GM19239 (cell line): Measurements from ENCODE around the gene GRM8.

Experiments
- DNase-seq: peaks from one replicate; pipeline ENCODE4 v3.0.0; 2011; ENCODE audit warnings: low spot score; ENCODE audit not compliant: insufficient read length
- FAIRE-seq: peaks from 2 replicates; lab custom pipeline; 2011; peaks lifted over from hg19 to GRCh38; lab: Jason Lieb, UNC

Gene GRM8

GRCh38 chr7:127233630-127234029, 19.1 kb downstream of the GRM8 start:
- DNase-seq (no peak), FAIRE-seq (no peak)

- no peak for FAIRE-seq
- DNase-seq = no peak
These were observed 21.3 kb downstream of the GRM8 start for GRCh38 chr7:127231415-127231814.

- DNase-seq (no peak), FAIRE-seq (no peak)
These were observed 22.4 kb downstream of the GRM8 start for GRCh38 chr7:127230192-127230925.

- no peak for DNase-seq
- no peak for FAIRE-seq
These were observed 25.9 kb downstream of the GRM8 start for GRCh38 chr7:127226685-127227374.

- no peak for FAIRE-seq
- DNase-seq = no peak
These were observed 31.0 kb downstream of the GRM8 start for GRCh38 chr7:127221731-127222130.

- FAIRE-seq (no peak), DNase-seq (no peak)
These were observed 37.6 kb downstream of the GRM8 start for GRCh38 chr7:127214956-127215718.

GRCh38 chr7:127209886-127210285, 42.9 kb downstream of the GRM8 start:
- no peak for DNase-seq
- FAIRE-seq = no peak

- no peak for FAIRE-seq
- no peak for DNase-seq
These were observed 43.9 kb downstream of the GRM8 start for GRCh38 chr7:127208860-127209259.

- DNase-seq (no peak), FAIRE-seq (no peak)
These were observed 44.4 kb downstream of the GRM8 start for GRCh38 chr7:127208351-127208750.

GRCh38 chr7:127207806-127208205, 44.9 kb downstream of the GRM8 start:
- FAIRE-seq (no peak), DNase-seq (no peak)

- FAIRE-seq (no peak), DNase-seq (no peak)
These were observed 45.5 kb downstream of the GRM8 start for GRCh38 chr7:127207230-127207629.

GRCh38 chr7:127194571-127194970, 58.2 kb downstream of the GRM8 start:
- FAIRE-seq = no peak

GRCh38 chr7:127189886-127190285, 62.9 kb downstream of the GRM8 start:
- FAIRE-seq (no peak), DNase-seq (no peak)

More at GRCh38 chr7:127194571-127194970, 58.2 kb downstream of the GRM8 start:
- DNase-seq = no peak

GRCh38 chr7:127189074-127189473, 63.7 kb downstream of the GRM8 start:
- no peak for DNase-seq

GRCh38 chr7:127187740-127188139, 65.0 kb downstream of the GRM8 start:
- no peak for FAIRE-seq

More at GRCh38 chr7:127189074-127189473, 63.7 kb downstream of the GRM8 start:
- FAIRE-seq = no peak

GRCh38 chr7:127186686-127187085, 66.1 kb downstream of the GRM8 start:
- FAIRE-seq = no peak
- DNase-seq = no peak

More at GRCh38 chr7:127187740-127188139, 65.0 kb downstream of the GRM8 start:
- DNase-seq = no peak

- DNase-seq (no peak), FAIRE-seq (no peak)
These were observed 75.6 kb downstream of the GRM8 start for GRCh38 chr7:127177156-127177555.

- no peak for FAIRE-seq
- no peak for DNase-seq
These were observed 90.4 kb downstream of the GRM8 start for GRCh38 chr7:127162366-127162765.

GRCh38 chr7:127158659-127159058, 94.1 kb downstream of the GRM8 start:
- peak; percentile 69 for FAIRE-seq
- DNase-seq = peak; percentile 1

- FAIRE-seq (no peak), DNase-seq (no peak)
These were observed 97.8 kb downstream of the GRM8 start for GRCh38 chr7:127154958-127155357.

- DNase-seq (no peak), FAIRE-seq (no peak)
These were observed 98.6 kb downstream of the GRM8 start for GRCh38 chr7:127154101-127154500.
